ENCODE measurements around the gene KIRREL3.

KIRREL3 gene

GRCh38 chr11:126474220-126474619 is 526.4 kb downstream of the KIRREL3 start:
- H3K27ac ChIP-seq = no peak overlapping the region
- TF ChIP-seq ZFX (IDR thresholded peaks at IDR 0.05) = no peak
- TF ChIP-seq CTCF (conservative IDR thresholded peaks at IDR 0.05) = no peak

GRCh38 chr11:126473269-126473668 is 527.3 kb downstream of the KIRREL3 start:
- no peak for TF ChIP-seq ZFX (IDR thresholded peaks at IDR 0.05)
- no peak for TF ChIP-seq CTCF (conservative IDR thresholded peaks at IDR 0.05)
- no peak overlapping the region for H3K27ac ChIP-seq

- H3K27ac ChIP-seq = no peak overlapping the region
- TF ChIP-seq CTCF (conservative IDR thresholded peaks at IDR 0.05) = no peak
- no peak for TF ChIP-seq ZFX (IDR thresholded peaks at IDR 0.05)
Measured at GRCh38 chr11:126469311-126469710, 531.3 kb downstream of the KIRREL3 start.

GRCh38 chr11:126468102-126468521 is 532.5 kb downstream of the KIRREL3 start:
- TF ChIP-seq CTCF (conservative IDR thresholded peaks at IDR 0.05) = no peak
- no peak for TF ChIP-seq ZFX (IDR thresholded peaks at IDR 0.05)
- no peak overlapping the region for H3K27ac ChIP-seq

- no peak for TF ChIP-seq ZFX (IDR thresholded peaks at IDR 0.05)
- TF ChIP-seq CTCF (conservative IDR thresholded peaks at IDR 0.05) = no peak
- H3K27ac ChIP-seq = no peak overlapping the region
Measured at GRCh38 chr11:126467471-126467870, 533.1 kb downstream of the KIRREL3 start.

- H3K27ac ChIP-seq = no peak overlapping the region
- TF ChIP-seq ZFX (IDR thresholded peaks at IDR 0.05) = no peak
- TF ChIP-seq CTCF (conservative IDR thresholded peaks at IDR 0.05) = no peak
Measured at GRCh38 chr11:126467046-126467370, 533.6 kb downstream of the KIRREL3 start.

GRCh38 chr11:126466236-126467045 is 534.1 kb downstream of the KIRREL3 start:
- H3K27ac ChIP-seq = no peak overlapping the region
- TF ChIP-seq CTCF (conservative IDR thresholded peaks at IDR 0.05) = no peak
- TF ChIP-seq ZFX (IDR thresholded peaks at IDR 0.05) = no peak
